DMS153 treated with DMSO at 0.1 percent for 48 hours (cell line): Measurements from ENCODE around the gene TBC1D22A.

ENCODE experiments used
- DNase-seq: peaks from one replicate; lab custom pipeline; 2025; ENCODE audit not compliant: unreplicated experiment; lab: John Stamatoyannopoulos, UW

Gene TBC1D22A

GRCh38 chr22:47066616-47066905, 304.1 kb downstream of the TBC1D22A start:
- DNase-seq, result no peak

GRCh38 chr22:47067321-47067890, 305.0 kb downstream of the TBC1D22A start:
- DNase-seq, result no peak

- no peak for DNase-seq
Measured at GRCh38 chr22:47067911-47068625, 305.6 kb downstream of the TBC1D22A start.

- DNase-seq, result no peak
Measured at GRCh38 chr22:47068626-47068996, 306.2 kb downstream of the TBC1D22A start.

- DNase-seq, result no peak
Measured at GRCh38 chr22:47069270-47069669, 306.8 kb downstream of the TBC1D22A start.

- no peak for DNase-seq
Measured at GRCh38 chr22:47071078-47071806, 308.8 kb downstream of the TBC1D22A start.

- no peak for DNase-seq
Measured at GRCh38 chr22:47071807-47072641, 309.6 kb downstream of the TBC1D22A start.

- DNase-seq, result no peak
Measured at GRCh38 chr22:47072642-47072967, 310.2 kb downstream of the TBC1D22A start.

GRCh38 chr22:47073075-47073474, 310.6 kb downstream of the TBC1D22A start:
- DNase-seq, result no peak

- DNase-seq, result no peak
Measured at GRCh38 chr22:47074105-47074504, 311.7 kb downstream of the TBC1D22A start.

GRCh38 chr22:47075568-47075967, 313.1 kb downstream of the TBC1D22A start:
- no peak for DNase-seq

GRCh38 chr22:47076758-47077157, 314.3 kb downstream of the TBC1D22A start:
- DNase-seq, result no peak

- no peak for DNase-seq
Measured at GRCh38 chr22:47080100-47080499, 317.6 kb downstream of the TBC1D22A start.

- no peak for DNase-seq
Measured at GRCh38 chr22:47082505-47082904, 320.1 kb downstream of the TBC1D22A start.

- DNase-seq, result no peak
Measured at GRCh38 chr22:47083379-47083986, 321.0 kb downstream of the TBC1D22A start.

GRCh38 chr22:47084226-47084625, 321.8 kb downstream of the TBC1D22A start:
- DNase-seq, result no peak

- DNase-seq, result no peak
Measured at GRCh38 chr22:47086596-47087248, 324.3 kb downstream of the TBC1D22A start.

- DNase-seq, result no peak
Measured at GRCh38 chr22:47088480-47089158, 326.2 kb downstream of the TBC1D22A start.

GRCh38 chr22:47089374-47089773, 326.9 kb downstream of the TBC1D22A start:
- DNase-seq, result no peak

- no peak for DNase-seq
Measured at GRCh38 chr22:47089796-47090460, 327.5 kb downstream of the TBC1D22A start.
